Naive thymus-derived CD4-positive, alpha-beta T cell (primary cell): Measurements from ENCODE around the gene NEDD4L. TPM values are rescaled to one million over a fixed set of nuclear protein-coding genes. Genes with fewer than 3 reads are reported as not detected.

Experiments used
- ATAC-seq: fragments of 150-1000 bp; cut with Tn5 transposase; 2 replicates; pipeline ENCODE4 v1.10.0; 2021; ENCODE audit warnings: mild to moderate bottlenecking, moderate library complexity
- CTCF ChIA-PET: fragments of 350-600 bp; sonication (Branson Sonifier 250); formaldehyde crosslinking; loops from one replicate; lab custom pipeline; 2021; ENCODE audit warnings: antibody characterized with exemption; lab: Charles Lee
- POLR2A ChIA-PET: fragments of 350-600 bp; sonication (Branson Sonifier 250); formaldehyde crosslinking; loops from one replicate; lab custom pipeline; 2021; ENCODE audit warnings: antibody characterized with exemption, inconsistent platforms; lab: Charles Lee
- DNase-seq, 9 donors: peaks; one replicate each; pipeline versions ENCODE4 v3.0.0 to v3.0.0-alpha.2; 2020 to 2022; ENCODE audit warnings: mixed read lengths in 1 of 9
- H3K27ac ChIP-seq: one replicate; pipeline ENCODE4 v1.7.0; 2013; ENCODE audit warnings: mild to moderate bottlenecking, low read depth, low read length, moderate library complexity
- H3K27me3 ChIP-seq, 2 donors: one replicate each; pipeline ENCODE4 v1.7.0; 2013; ENCODE audit warnings: low read length in 2 of 2, mild to moderate bottlenecking in 2 of 2, moderate library complexity in 2 of 2; ENCODE audit not compliant: control insufficient read depth in 2 of 2, insufficient read depth in 2 of 2
- H3K36me3 ChIP-seq, 3 experiments: 1 replicate in 2 of 3; 2 replicates in 1 of 3; pipeline ENCODE4 v1.7.0; 2013; ENCODE audit warnings: low read length in 3 of 3, mild to moderate bottlenecking in 3 of 3, moderate library complexity in 1 of 3; ENCODE audit not compliant: insufficient read depth in 3 of 3, control insufficient read depth in 2 of 3
- H3K4me1 ChIP-seq, 2 donors: one replicate each; pipeline ENCODE4 v1.7.0; 2013; ENCODE audit warnings: low read length in 2 of 2, mild to moderate bottlenecking in 2 of 2, moderate library complexity in 1 of 2; ENCODE audit not compliant: control insufficient read depth in 2 of 2, insufficient read depth in 2 of 2
- H3K4me3 ChIP-seq: 2 replicates; pipeline ENCODE4 v1.7.0; 2013; ENCODE audit warnings: mild to moderate bottlenecking, low read length
- H3K9me3 ChIP-seq, 3 experiments: 1 replicate in 2 of 3; 2 replicates in 1 of 3; pipeline ENCODE4 v1.7.0; 2013; ENCODE audit warnings: low read length in 3 of 3; ENCODE audit not compliant: control insufficient read depth in 2 of 3
- H3K27ac Mint-ChIP-seq, 9 donors: one replicate each; pipeline ENCODE4 v1.8.0; 2020 to 2022; ENCODE audit warnings: mixed read lengths in 9 of 9, mild to moderate bottlenecking in 8 of 9, moderate library complexity in 5 of 9, inconsistent platforms in 2 of 9
- H3K27me3 Mint-ChIP-seq, 5 donors: one replicate each; pipeline ENCODE4 v1.8.0; 2021 to 2022; ENCODE audit warnings: mixed read lengths in 5 of 5, mild to moderate bottlenecking in 1 of 5
- H3K36me3 Mint-ChIP-seq, 5 donors: one replicate each; pipeline ENCODE4 v1.8.0; 2020 to 2022; ENCODE audit warnings: mixed read lengths in 5 of 5, mild to moderate bottlenecking in 3 of 5, inconsistent platforms in 1 of 5
- H3K4me1 Mint-ChIP-seq, 7 donors: one replicate each; pipeline ENCODE4 v1.8.0; 2020 to 2022; ENCODE audit warnings: mixed read lengths in 7 of 7, mild to moderate bottlenecking in 3 of 7, inconsistent platforms in 1 of 7
- H3K4me3 Mint-ChIP-seq, 10 donors: one replicate each; pipeline ENCODE4 v1.8.0; 2020 to 2022; ENCODE audit warnings: mild to moderate bottlenecking in 10 of 10, mixed read lengths in 10 of 10, moderate library complexity in 6 of 10, inconsistent platforms in 2 of 10
- H3K9me3 Mint-ChIP-seq, 11 donors: one replicate each; pipeline ENCODE4 v1.8.0; 2020 to 2022; ENCODE audit warnings: mixed read lengths in 11 of 11, mild to moderate bottlenecking in 4 of 11, inconsistent platforms in 1 of 11, moderate library complexity in 1 of 11
- intact Hi-C, 2 donors: fragments of 100-400 bp; cut with micrococcal nuclease; formaldehyde crosslinking; loops; one replicate each; pipeline ENCODE4 v1.15.1; 2023
- polyA plus RNA-seq, 2 donors: library from polyadenylated mRNA; unstranded; fragments of 300-500 nt; fragmentation: Illumina TruSeq; gene quantifications; one replicate each; pipeline ENCODE4 v1.2.3, GENCODE V29; 2021
- total RNA-seq, 6 experiments: library from RNA in 5 of 6; stranded (reverse) in 5 of 6; gene quantifications; 1 replicate in 5 of 6; 2 replicates in 1 of 6; pipeline ENCODE4 v1.2.3 and lab custom pipeline; 2021 to 2026

The NEDD4L gene
- total and polyA plus RNA-seq, 7 experiments from 2014 or later, result 1.1 to 10.3 (median 4.2) TPM

DNA sequence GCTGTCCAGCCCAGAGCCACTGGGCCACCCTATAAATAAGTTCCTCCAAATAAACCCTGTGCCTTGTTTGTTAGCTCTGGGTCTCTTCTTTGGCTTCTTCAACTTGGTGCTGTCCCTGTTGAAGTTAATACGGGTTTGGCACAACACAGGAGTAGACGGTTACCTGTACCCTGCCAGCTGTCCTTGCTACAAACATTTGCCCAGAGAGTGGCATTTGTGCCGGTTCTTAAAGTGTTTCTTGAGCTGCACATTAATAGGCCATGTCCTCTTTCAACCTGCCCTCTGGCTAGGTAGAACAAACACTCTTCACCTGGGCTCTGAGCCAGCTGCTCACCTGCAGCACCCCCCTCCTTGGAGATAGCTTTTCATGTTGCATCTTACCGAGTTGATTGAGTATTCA lies 139.2 kb downstream of the NEDD4L start:
- no peaks in the 10 kb centered on the region for H3K4me1 ChIP-seq
- H3K4me3 ChIP-seq, result no peak overlapping the region
- no peaks in the 10 kb centered on the region for H3K36me3 Mint-ChIP-seq
- intact Hi-C loops, result loop anchor here (5.0 kb wide), 2 partner anchors 301 to 309 kb away; no protein-coding TSS in a partner anchor
- H3K9me3 Mint-ChIP-seq, result no peaks in the 10 kb centered on the region
- H3K4me1 Mint-ChIP-seq, result peaks cover 0 to 4% (median 0%) of the 10 kb centered on the region in 7 donors
- H3K27ac ChIP-seq, result no peak overlapping the region
- H3K36me3 ChIP-seq, result no peaks in the 10 kb centered on the region
- H3K9me3 ChIP-seq, result no peaks in the 10 kb centered on the region
- no peak overlapping the region for H3K4me3 Mint-ChIP-seq
- no peak for DNase-seq
- peaks cover 0 to 6% of the 10 kb centered on the region in 2 donors for H3K27me3 ChIP-seq
- H3K27ac Mint-ChIP-seq, result no peak overlapping the region
- H3K27me3 Mint-ChIP-seq, result peaks cover 0 to 9% (median 4%) of the 10 kb centered on the region in 5 donors
- ChIA-PET POLR2A (no interaction called here), CTCF (interaction anchor here (0.7 kb wide), 1 partner anchor 139 kb away, joined by 3 read pairs; no protein-coding TSS in a partner anchor)
- no peak for ATAC-seq

DNA sequence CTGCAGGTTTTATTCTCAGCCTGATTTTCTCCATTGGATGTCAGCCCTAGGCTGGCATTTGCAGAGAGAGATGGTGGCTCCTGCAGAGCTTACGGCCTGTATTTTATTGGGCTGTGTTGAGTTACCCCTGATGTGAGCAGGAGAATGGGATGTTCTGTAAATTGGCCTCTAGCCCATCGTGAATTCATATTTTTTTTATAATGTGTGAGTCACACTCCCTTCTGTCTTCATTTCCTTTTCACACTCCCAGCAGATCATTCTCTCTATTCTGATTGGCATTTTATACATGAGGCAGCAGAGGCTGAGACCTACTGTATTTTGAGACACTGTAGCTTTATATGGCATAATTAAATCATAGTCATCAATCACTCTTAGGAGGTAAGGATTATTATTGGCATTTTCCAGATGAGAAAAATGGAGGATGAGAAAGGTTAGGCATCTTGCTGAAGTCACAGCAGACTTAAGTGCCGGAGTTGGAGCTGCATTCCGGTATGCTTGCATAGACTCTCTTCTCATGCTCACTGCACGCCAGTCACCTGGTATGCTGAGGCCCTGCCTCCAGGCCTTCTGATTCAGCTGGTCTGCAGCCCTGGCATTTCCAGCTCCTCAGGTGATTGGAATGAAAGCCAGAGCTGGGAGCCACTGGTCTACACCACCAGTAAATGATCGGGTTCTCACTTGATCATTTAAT lies 142.4 kb downstream of the NEDD4L start:
- ATAC-seq (no peak), DNase-seq (no peak)
- Histone ChIP-seq H3K27me3 (peaks cover 0 to under 1% of the 10 kb centered on the region in 2 donors), H3K36me3 (no peaks in the 10 kb centered on the region), H3K27ac (no peak overlapping the region), H3K9me3 (no peaks in the 10 kb centered on the region), H3K4me3 (no peak overlapping the region), H3K4me1 (no peaks in the 10 kb centered on the region)
- Mint-ChIP-seq H3K4me3 (no peak overlapping the region), H3K4me1 (no peaks in the 10 kb centered on the region), H3K27ac (no peak overlapping the region), H3K36me3 (no peaks in the 10 kb centered on the region), H3K27me3 (peaks cover 4 to 14% (median 5%) of the 10 kb centered on the region in 5 donors), H3K9me3 (no peaks in the 10 kb centered on the region)
- intact Hi-C loops, result no loop called here
- CTCF ChIA-PET, result interaction anchor here (1.5 kb wide), 1 partner anchor 135 kb away, joined by 3 read pairs; no protein-coding TSS in a partner anchor
- POLR2A ChIA-PET, result no interaction called here

DNA sequence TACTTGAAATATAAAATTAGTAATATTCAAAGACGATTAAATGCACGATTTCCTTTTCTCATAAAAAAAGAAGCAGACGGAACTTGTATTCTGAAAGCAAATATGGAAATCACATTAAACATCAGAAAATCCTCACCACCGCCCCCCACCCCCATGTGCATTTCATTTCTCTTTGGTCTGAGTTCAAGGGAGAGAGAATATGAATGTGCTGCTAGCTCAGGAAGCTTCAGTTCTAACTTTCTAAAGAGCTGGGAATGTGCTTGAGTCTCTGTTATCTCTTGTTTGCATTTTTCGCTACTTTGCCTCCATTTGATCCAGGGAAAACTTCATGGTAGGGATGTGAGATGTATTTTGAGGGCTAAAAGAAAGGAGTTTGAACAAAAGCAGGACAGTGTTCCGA lies 143.6 kb downstream of the NEDD4L start:
- no peak overlapping the region for H3K27ac Mint-ChIP-seq
- POLR2A ChIA-PET, result no interaction called here

DNA sequence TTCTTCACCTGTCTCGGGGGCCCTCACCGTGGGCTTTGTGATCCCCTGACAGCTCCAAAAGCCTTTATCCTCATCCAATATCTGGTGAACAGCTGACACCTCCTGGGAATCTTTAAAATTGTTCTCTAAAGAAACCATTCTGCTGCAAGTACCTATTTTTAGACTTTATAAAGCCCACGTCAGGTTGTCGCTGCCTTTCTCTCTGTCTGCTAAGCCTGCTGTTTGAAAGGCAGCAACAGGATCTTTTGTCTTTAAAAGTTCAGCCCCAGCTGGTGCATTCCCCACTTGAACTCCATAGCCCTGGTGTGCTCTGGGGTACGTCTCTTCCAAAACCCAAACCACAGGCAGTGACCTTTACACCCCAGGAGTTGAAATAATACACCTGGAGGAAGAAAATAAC lies 145.0 kb downstream of the NEDD4L start:
- ChIA-PET POLR2A (no interaction called here), CTCF (interaction anchor here (0.6 kb wide), 1 partner anchor 564 kb away, joined by 3 read pairs; no protein-coding TSS in a partner anchor)
- Histone ChIP-seq H3K27me3 (no peaks in the 10 kb centered on the region), H3K9me3 (no peaks in the 10 kb centered on the region), H3K4me1 (no peaks in the 10 kb centered on the region), H3K4me3 (no peak overlapping the region), H3K36me3 (no peaks in the 10 kb centered on the region), H3K27ac (no peak overlapping the region)
- H3K36me3 Mint-ChIP-seq, result no peaks in the 10 kb centered on the region
- DNase-seq (no peak), ATAC-seq (no peak)
- no peak overlapping the region for H3K4me3 Mint-ChIP-seq
- H3K27ac Mint-ChIP-seq, result peak overlapping the region in 1 of 9 donors; percentile 51
- H3K9me3 Mint-ChIP-seq, result no peaks in the 10 kb centered on the region
- H3K27me3 Mint-ChIP-seq, result peaks cover 4 to 14% (median 7%) of the 10 kb centered on the region in 5 donors
- H3K4me1 Mint-ChIP-seq, result no peaks in the 10 kb centered on the region
- intact Hi-C loops, result no loop called here

More for the DNA sequence above, 143.6 kb downstream of the NEDD4L start:
- Histone ChIP-seq H3K4me1 (no peaks in the 10 kb centered on the region), H3K4me3 (no peak overlapping the region), H3K27ac (no peak overlapping the region), H3K27me3 (no peaks in the 10 kb centered on the region), H3K36me3 (no peaks in the 10 kb centered on the region), H3K9me3 (no peaks in the 10 kb centered on the region)
- intact Hi-C loops, result no loop called here
- ATAC-seq (no peak), DNase-seq (no peak)
- no peaks in the 10 kb centered on the region for H3K4me1 Mint-ChIP-seq
- H3K9me3 Mint-ChIP-seq, result no peaks in the 10 kb centered on the region
- no peak overlapping the region for H3K4me3 Mint-ChIP-seq
- CTCF ChIA-PET, result no interaction called here
- H3K27me3 Mint-ChIP-seq, result peaks cover 4 to 14% (median 6%) of the 10 kb centered on the region in 5 donors
- no peaks in the 10 kb centered on the region for H3K36me3 Mint-ChIP-seq

DNA sequence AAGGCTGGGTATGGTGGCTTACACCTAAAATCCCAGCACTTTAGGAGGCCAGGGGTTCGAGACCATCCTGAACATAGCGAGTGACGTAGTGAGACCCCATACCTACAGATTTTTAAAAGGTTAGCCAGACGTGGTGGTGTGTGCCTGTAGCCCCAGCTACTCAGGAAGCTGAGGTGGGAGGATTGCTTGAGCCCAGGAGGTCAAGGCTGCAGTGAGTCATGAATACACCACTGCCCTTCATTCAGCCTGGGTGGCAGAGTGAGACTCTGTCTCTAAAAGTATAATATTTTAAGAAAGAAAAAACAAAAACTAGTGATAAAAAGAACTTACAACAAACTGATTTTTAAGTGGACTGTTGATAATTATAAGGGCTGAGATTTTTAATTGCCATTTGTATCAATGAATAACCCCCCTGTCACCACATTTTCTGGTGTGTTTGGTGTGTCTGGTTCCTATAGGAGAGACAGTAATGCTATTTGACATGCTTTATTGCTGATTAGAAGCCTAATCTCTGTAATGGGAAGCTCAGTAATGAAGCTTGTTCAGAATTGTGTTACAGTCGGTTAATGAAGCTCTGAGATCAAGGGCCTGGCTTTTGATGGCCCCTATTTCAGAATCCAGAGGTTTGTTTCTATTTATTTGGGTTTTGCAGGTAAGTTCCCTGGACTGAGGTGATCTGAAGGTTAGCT lies 147.0 kb downstream of the NEDD4L start:
- DNase-seq (no peak), ATAC-seq (no peak)
- H3K27ac Mint-ChIP-seq, result no peak overlapping the region
- no peak overlapping the region for H3K4me3 ChIP-seq
- H3K36me3 Mint-ChIP-seq, result no peaks in the 10 kb centered on the region
- no peaks in the 10 kb centered on the region for H3K36me3 ChIP-seq
- H3K4me1 Mint-ChIP-seq, result peaks cover 4 to 17% (median 16%) of the 10 kb centered on the region in 7 donors
- intact Hi-C loops, result no loop called here
- peaks cover 5 to 19% (median 14%) of the 10 kb centered on the region in 5 donors for H3K27me3 Mint-ChIP-seq
- H3K9me3 Mint-ChIP-seq, result no peaks in the 10 kb centered on the region
- no peak overlapping the region for H3K27ac ChIP-seq
- peaks cover 0 to 5% of the 10 kb centered on the region in 2 donors for H3K4me1 ChIP-seq
- ChIA-PET POLR2A (no interaction called here), CTCF (interaction anchor here (1.2 kb wide), 1 partner anchor 9 kb away, joined by 4 read pairs; no protein-coding TSS in a partner anchor)
- no peak overlapping the region for H3K4me3 Mint-ChIP-seq
- no peaks in the 10 kb centered on the region for H3K27me3 ChIP-seq
- H3K9me3 ChIP-seq, result no peaks in the 10 kb centered on the region

DNA sequence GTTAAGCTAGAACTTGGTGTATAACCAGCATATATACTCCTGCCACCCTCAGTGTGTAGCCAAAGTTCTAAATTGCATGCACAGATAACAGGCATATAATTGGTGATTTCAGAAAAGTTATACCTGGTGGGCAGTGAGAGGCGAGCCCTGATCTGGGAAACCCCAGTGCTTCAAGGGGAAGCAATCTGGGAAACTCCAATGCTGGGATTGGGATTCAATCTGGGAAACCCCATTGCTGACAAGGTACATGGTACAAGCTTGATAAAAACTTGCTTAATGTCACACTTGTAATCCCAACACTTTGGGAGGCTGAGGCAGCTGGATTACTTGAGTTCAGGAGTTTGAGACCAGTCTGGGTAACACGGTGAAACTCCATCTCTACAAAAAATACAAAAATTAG lies 147.6 kb downstream of the NEDD4L start:
- H3K36me3 ChIP-seq, result no peaks in the 10 kb centered on the region
- DNase-seq (no peak), ATAC-seq (no peak)
- POLR2A ChIA-PET, result no interaction called here
- intact Hi-C loops, result no loop called here
- no peaks in the 10 kb centered on the region for H3K9me3 ChIP-seq
- no peak overlapping the region for H3K4me3 Mint-ChIP-seq
- CTCF ChIA-PET, result interaction anchor here (1.2 kb wide), 1 partner anchor 10 kb away, joined by 4 read pairs; no protein-coding TSS in a partner anchor
- peaks cover 0 to 5% of the 10 kb centered on the region in 2 donors for H3K4me1 ChIP-seq
- no peaks in the 10 kb centered on the region for H3K9me3 Mint-ChIP-seq
- no peak overlapping the region for H3K27ac Mint-ChIP-seq
- H3K4me1 Mint-ChIP-seq, result peaks cover 7 to 23% (median 22%) of the 10 kb centered on the region in 7 donors
- H3K27me3 Mint-ChIP-seq, result peaks cover 5 to 25% (median 14%) of the 10 kb centered on the region in 5 donors
- H3K36me3 Mint-ChIP-seq, result no peaks in the 10 kb centered on the region
- no peak overlapping the region for H3K4me3 ChIP-seq
- H3K27ac ChIP-seq, result no peak overlapping the region
- no peaks in the 10 kb centered on the region for H3K27me3 ChIP-seq
